ENCODE results near the gene TBC1D9. TPM values are rescaled to one million over a fixed set of nuclear protein-coding genes. Genes with fewer than 3 reads are reported as not detected.

Gene TBC1D9
- total and polyA plus RNA-seq, 9 donors = 13.2 to 28.8 (median 21.4) TPM

- TF ChIP-seq POLR2A (IDR thresholded peaks at IDR 0.05) (no peak), EP300 (IDR thresholded peaks at IDR 0.05) (no peak)
- intact Hi-C loops (cut with DNase I) = no loop called here
- 94 to 98% (median 96%) methylated on average over 4 of the region's 4 CpGs for WGBS, 3 donors
- Histone ChIP-seq H3K27ac (no peak overlapping the region), H3K27me3 (no peaks in the 10 kb centered on the region), H3K4me3 (no peak overlapping the region), H3K9me3 (no peaks in the 10 kb centered on the region), H3K4me1 (ENCODE audit: insufficient read depth) (peaks cover 20% of the 10 kb centered on the region), H3K36me3 (no peaks in the 10 kb centered on the region)
- DNase-seq = no peak
Observed at GRCh38 chr4:140704392-140704960, 51.7 kb downstream of the TBC1D9 start.

GRCh38 chr4:140703463-140703862, 52.7 kb downstream of the TBC1D9 start:
- no peak for TF ChIP-seq POLR2A (IDR thresholded peaks at IDR 0.05)
- no peak for TF ChIP-seq CTCF (IDR thresholded peaks at IDR 0.05)
- no peak for TF ChIP-seq EP300 (IDR thresholded peaks at IDR 0.05)
- intact Hi-C loops (cut with DNase I) = no loop called here
- peak overlapping the region in 1 of 2 donors; percentile 52 for H3K27ac ChIP-seq

GRCh38 chr4:140702096-140702757, 54.0 kb downstream of the TBC1D9 start:
- no peak for DNase-seq
- no peak for TF ChIP-seq POLR2A (IDR thresholded peaks at IDR 0.05)
- TF ChIP-seq EP300 (IDR thresholded peaks at IDR 0.05) = no peak
- no peak for TF ChIP-seq CTCF (IDR thresholded peaks at IDR 0.05)
- Histone ChIP-seq H3K36me3 (no peaks in the 10 kb centered on the region), H3K9me3 (no peaks in the 10 kb centered on the region), H3K4me1 (ENCODE audit: insufficient read depth) (peaks cover 17% of the 10 kb centered on the region), H3K27me3 (no peaks in the 10 kb centered on the region), H3K4me3 (no peak overlapping the region), H3K27ac (peak overlapping the region in 1 of 2 donors; percentile 52)
- intact Hi-C loops (cut with DNase I) = no loop called here
- 94 to 95% (median 94%) methylated on average over 6 of the region's 6 CpGs for WGBS, 3 donors

More at GRCh38 chr4:140703463-140703862, 52.7 kb downstream of the TBC1D9 start:
- Histone ChIP-seq H3K36me3 (no peaks in the 10 kb centered on the region), H3K27me3 (no peaks in the 10 kb centered on the region), H3K9me3 (no peaks in the 10 kb centered on the region), H3K4me3 (no peak overlapping the region), H3K4me1 (ENCODE audit: insufficient read depth) (peaks cover 20% of the 10 kb centered on the region)
- WGBS, 3 donors = 10 to 14% (median 12%) methylated on average over 2 of the region's 2 CpGs
- DNase-seq = no peak

- no peak overlapping the region for H3K27ac ChIP-seq
- H3K4me1 ChIP-seq (ENCODE audit: insufficient read depth) = peaks cover 17% of the 10 kb centered on the region
- WGBS, 3 donors = 82 to 90% (median 88%) methylated on average over 6 of the region's 6 CpGs
Observed at GRCh38 chr4:140701071-140701470, 55.1 kb downstream of the TBC1D9 start.

More at GRCh38 chr4:140701071-140701470, 55.1 kb downstream of the TBC1D9 start:
- no peak for DNase-seq
- no peaks in the 10 kb centered on the region for H3K36me3 ChIP-seq
- intact Hi-C loops (cut with DNase I) = no loop called here
- no peak overlapping the region for H3K4me3 ChIP-seq
- H3K27me3 ChIP-seq = no peaks in the 10 kb centered on the region
- no peaks in the 10 kb centered on the region for H3K9me3 ChIP-seq
- no peak for TF ChIP-seq POLR2A (IDR thresholded peaks at IDR 0.05)
- no peak for TF ChIP-seq EP300 (IDR thresholded peaks at IDR 0.05)
- TF ChIP-seq CTCF (IDR thresholded peaks at IDR 0.05) = no peak
